ENCODE results near the gene TMEM51.

DNA sequence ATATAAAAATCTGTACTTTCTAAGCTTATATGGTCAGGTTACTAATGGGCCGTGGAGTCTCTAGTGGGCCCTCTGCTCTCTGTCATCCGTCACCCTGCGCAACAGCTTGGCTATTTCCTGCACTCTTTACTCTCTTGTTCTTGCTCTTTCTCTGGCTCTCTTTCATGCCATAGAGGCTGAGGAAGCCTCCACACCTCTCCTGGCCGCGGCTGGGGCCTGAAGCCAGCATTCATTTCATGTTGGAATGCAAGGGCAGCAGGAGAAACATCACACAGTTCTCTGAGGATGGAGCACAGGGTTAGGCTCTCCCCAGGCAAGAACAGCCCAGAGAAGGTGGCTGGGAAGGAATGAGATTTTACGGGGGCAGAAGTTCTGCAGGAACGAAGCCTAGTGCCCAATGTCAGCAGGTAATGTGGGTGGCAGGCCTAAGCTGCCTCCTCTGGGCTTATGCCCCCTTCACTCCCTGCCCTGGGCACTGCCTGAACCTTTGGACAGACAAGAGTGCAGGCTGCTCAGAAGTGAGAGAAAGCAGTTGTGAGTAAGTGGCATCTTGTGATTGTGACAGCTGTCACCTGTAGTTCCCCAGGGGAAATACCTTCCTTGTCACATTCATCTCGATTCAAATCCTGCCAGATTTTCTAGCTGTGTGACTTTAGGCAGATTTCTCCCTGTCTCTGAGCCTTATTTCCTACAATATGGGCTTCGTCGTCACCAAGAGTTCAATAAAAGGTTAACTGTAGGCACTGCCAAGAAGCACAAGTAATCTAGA is 89.9 kb downstream of the TMEM51 start:
- TF ChIP-seq, protein P1, sequence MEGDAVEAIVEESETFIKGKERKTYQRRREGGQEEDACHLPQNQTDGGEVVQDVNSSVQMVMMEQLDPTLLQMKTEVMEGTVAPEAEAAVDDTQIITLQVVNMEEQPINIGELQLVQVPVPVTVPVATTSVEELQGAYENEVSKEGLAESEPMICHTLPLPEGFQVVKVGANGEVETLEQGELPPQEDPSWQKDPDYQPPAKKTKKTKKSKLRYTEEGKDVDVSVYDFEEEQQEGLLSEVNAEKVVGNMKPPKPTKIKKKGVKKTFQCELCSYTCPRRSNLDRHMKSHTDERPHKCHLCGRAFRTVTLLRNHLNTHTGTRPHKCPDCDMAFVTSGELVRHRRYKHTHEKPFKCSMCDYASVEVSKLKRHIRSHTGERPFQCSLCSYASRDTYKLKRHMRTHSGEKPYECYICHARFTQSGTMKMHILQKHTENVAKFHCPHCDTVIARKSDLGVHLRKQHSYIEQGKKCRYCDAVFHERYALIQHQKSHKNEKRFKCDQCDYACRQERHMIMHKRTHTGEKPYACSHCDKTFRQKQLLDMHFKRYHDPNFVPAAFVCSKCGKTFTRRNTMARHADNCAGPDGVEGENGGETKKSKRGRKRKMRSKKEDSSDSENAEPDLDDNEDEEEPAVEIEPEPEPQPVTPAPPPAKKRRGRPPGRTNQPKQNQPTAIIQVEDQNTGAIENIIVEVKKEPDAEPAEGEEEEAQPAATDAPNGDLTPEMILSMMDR (IDR thresholded peaks at IDR 0.05 in 2 of 3, conservative IDR thresholded peaks at IDR 0.05 in 1 of 3; ENCODE audit: control insufficient read depth in 2 of 3, extremely low read depth in 1 of 3, insufficient read depth in 1 of 3, low read depth in 3 of 3, low read length in 3 of 3): no peak
- TF ChIP-seq HDAC2 (IDR thresholded peaks at IDR 0.05) (no peak), BHLHE40 (IDR thresholded peaks at IDR 0.05; ENCODE audit: borderline replicate concordance in 1 of 2, low read depth in 2 of 2, low read length in 1 of 2) (no peak; a peak in 1 of 4 replicates), CBX5 (IDR thresholded peaks at IDR 0.05; ENCODE audit: low read depth) (no peak)
- TF ChIP-seq, protein P2, sequence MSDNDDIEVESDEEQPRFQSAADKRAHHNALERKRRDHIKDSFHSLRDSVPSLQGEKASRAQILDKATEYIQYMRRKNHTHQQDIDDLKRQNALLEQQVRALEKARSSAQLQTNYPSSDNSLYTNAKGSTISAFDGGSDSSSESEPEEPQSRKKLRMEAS (IDR thresholded peaks at IDR 0.05; ENCODE audit: low read depth, low read length): no peak
- TF ChIP-seq, protein P3, sequence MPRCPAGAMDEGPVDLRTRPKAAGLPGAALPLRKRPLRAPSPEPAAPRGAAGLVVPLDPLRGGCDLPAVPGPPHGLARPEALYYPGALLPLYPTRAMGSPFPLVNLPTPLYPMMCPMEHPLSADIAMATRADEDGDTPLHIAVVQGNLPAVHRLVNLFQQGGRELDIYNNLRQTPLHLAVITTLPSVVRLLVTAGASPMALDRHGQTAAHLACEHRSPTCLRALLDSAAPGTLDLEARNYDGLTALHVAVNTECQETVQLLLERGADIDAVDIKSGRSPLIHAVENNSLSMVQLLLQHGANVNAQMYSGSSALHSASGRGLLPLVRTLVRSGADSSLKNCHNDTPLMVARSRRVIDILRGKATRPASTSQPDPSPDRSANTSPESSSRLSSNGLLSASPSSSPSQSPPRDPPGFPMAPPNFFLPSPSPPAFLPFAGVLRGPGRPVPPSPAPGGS (IDR thresholded peaks at IDR 0.05; ENCODE audit: borderline replicate concordance, insufficient read depth, low read depth, low read length, poor library complexity, severe bottlenecking): no peak
- TF ChIP-seq, protein P4, sequence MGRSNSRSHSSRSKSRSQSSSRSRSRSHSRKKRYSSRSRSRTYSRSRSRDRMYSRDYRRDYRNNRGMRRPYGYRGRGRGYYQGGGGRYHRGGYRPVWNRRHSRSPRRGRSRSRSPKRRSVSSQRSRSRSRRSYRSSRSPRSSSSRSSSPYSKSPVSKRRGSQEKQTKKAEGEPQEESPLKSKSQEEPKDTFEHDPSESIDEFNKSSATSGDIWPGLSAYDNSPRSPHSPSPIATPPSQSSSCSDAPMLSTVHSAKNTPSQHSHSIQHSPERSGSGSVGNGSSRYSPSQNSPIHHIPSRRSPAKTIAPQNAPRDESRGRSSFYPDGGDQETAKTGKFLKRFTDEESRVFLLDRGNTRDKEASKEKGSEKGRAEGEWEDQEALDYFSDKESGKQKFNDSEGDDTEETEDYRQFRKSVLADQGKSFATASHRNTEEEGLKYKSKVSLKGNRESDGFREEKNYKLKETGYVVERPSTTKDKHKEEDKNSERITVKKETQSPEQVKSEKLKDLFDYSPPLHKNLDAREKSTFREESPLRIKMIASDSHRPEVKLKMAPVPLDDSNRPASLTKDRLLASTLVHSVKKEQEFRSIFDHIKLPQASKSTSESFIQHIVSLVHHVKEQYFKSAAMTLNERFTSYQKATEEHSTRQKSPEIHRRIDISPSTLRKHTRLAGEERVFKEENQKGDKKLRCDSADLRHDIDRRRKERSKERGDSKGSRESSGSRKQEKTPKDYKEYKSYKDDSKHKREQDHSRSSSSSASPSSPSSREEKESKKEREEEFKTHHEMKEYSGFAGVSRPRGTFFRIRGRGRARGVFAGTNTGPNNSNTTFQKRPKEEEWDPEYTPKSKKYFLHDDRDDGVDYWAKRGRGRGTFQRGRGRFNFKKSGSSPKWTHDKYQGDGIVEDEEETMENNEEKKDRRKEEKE (IDR thresholded peaks at IDR 0.05): no peak

All from GM12878 (cell line).